SK-N-SH (cell line): Measurements from ENCODE around the gene ASCC3. TPM values are rescaled to one million over a fixed set of nuclear protein-coding genes. Genes with fewer than 3 reads are reported as not detected.

Experiments used
- CTCF ChIA-PET: fragments of 300-600, 350-600 bp; formaldehyde crosslinking; extraction: SDS; loops from one replicate; lab custom pipeline; 2021; lab: Yijun Ruan, JAX
- POLR2A ChIA-PET: fragments of 350-600 bp; sonication (Branson Sonifier 250); formaldehyde crosslinking; extraction: SDS; loops from one replicate; lab custom pipeline; 2020; ENCODE audit warnings: antibody characterized with exemption, inconsistent platforms; lab: Yijun Ruan, JAX
- DNase-seq: peaks from one replicate; pipeline ENCODE4 v3.0.0; 2012
- H2AFZ ChIP-seq: fragments of 200-600 bp; sonication (generic); 2 replicates; pipeline ENCODE4 v1.8.1; 2016; ENCODE audit warnings: antibody characterized with exemption, mild to moderate bottlenecking, low read depth
- H3F3A ChIP-seq: fragments of 200-600 bp; sonication (generic); replicated peaks from 2 replicates; pipeline ENCODE3; 2016; ENCODE audit warnings: antibody characterized with exemption, mild to moderate bottlenecking; ENCODE audit not compliant: insufficient read depth
- H3K27ac ChIP-seq, 2 experiments: fragments of 200-500 bp in 1 of 2; fragments of 200-600 bp in 1 of 2; sonication (Bioruptor generic) in 1 of 2; sonication (generic), shearing (Covaris generic) in 1 of 2; 2 replicates each; pipeline versions ENCODE4 v1.5.1 to v1.6.1; 2014 to 2016; ENCODE audit warnings: low read depth in 2 of 2, inconsistent platforms in 1 of 2, low read length in 1 of 2, mild to moderate bottlenecking in 1 of 2, mixed read lengths in 1 of 2
- H3K27me3 ChIP-seq: fragments of 200-600 bp; sonication (generic), shearing (Covaris generic); 2 replicates; pipeline ENCODE4 v1.6.1; 2016; ENCODE audit warnings: mixed run types; ENCODE audit not compliant: insufficient read depth
- H3K36me3 ChIP-seq, 2 experiments: fragments of 200-500 bp in 1 of 2; fragments of 200-600 bp in 1 of 2; sonication (Bioruptor generic) in 1 of 2; sonication (generic) in 1 of 2; replicated peaks in 1 of 2; 2 replicates each; pipeline versions ENCODE3 to v1.5.1; 2014 to 2016; ENCODE audit warnings: low read length in 1 of 2, mild to moderate bottlenecking in 1 of 2; ENCODE audit not compliant: insufficient read depth in 2 of 2, control insufficient read depth in 1 of 2
- H3K4me1 ChIP-seq, 2 experiments: fragments of 200-500 bp in 1 of 2; fragments of 200-600 bp in 1 of 2; sonication (Bioruptor generic) in 1 of 2; sonication (generic), shearing (Covaris generic) in 1 of 2; 2 replicates each; pipeline versions ENCODE4 v1.5.1 to v1.6.1; 2014 to 2016; ENCODE audit warnings: low read depth in 1 of 2, low read length in 1 of 2, mixed run types in 1 of 2; ENCODE audit not compliant: insufficient read depth in 2 of 2, control insufficient read depth in 1 of 2
- H3K4me2 ChIP-seq: fragments of 200-600 bp; sonication (generic), shearing (Covaris generic); 2 replicates; pipeline ENCODE4 v1.6.1; 2017; ENCODE audit warnings: mixed run types
- H3K4me3 ChIP-seq, 2 experiments: fragments of 200-500 bp in 1 of 2; fragments of 200-600 bp in 1 of 2; sonication (Bioruptor generic) in 1 of 2; sonication (generic), shearing (Covaris generic) in 1 of 2; 2 replicates each; pipeline versions ENCODE4 v1.5.1 to v1.8.1; 2014 to 2016; ENCODE audit warnings: low read depth in 2 of 2, inconsistent platforms in 1 of 2, low read length in 1 of 2, mild to moderate bottlenecking in 1 of 2, mixed read lengths in 1 of 2, moderate library complexity in 1 of 2
- H3K79me2 ChIP-seq: fragments of 200-600 bp; sonication (generic); 2 replicates; pipeline ENCODE4 v1.8.1; 2017; ENCODE audit warnings: mild to moderate bottlenecking; ENCODE audit not compliant: insufficient read depth
- H3K9ac ChIP-seq: fragments of 200-600 bp; sonication (generic); 2 replicates; pipeline ENCODE4 v1.6.1; 2017; ENCODE audit warnings: mixed run types
- H3K9me2 ChIP-seq: fragments of 200-600 bp; sonication (generic); 2 replicates; pipeline ENCODE4 v1.6.1; 2017; ENCODE audit warnings: mixed run types
- H3K9me3 ChIP-seq: fragments of 200-600 bp; sonication (generic); 2 replicates; pipeline ENCODE4 v1.6.1; 2017; ENCODE audit warnings: mixed run types, mild to moderate bottlenecking, moderate library complexity
- H4K20me1 ChIP-seq: fragments of 200-600 bp; sonication (generic); 2 replicates; pipeline ENCODE4 v1.6.1; 2017; ENCODE audit warnings: mild to moderate bottlenecking, mixed run types; ENCODE audit not compliant: insufficient read depth
- ELF1 ChIP-seq: IDR thresholded peaks from 2 replicates; pipeline ENCODE4 v1.4.0; 2012
- FOSL2 ChIP-seq: IDR thresholded peaks from 2 replicates; pipeline ENCODE4 v1.4.0; 2012; ENCODE audit warnings: low read depth, mild to moderate bottlenecking, moderate library complexity, borderline replicate concordance
- MXI1 ChIP-seq: IDR thresholded peaks from 2 replicates; pipeline ENCODE4 v1.6.1; 2012; ENCODE audit warnings: mild to moderate bottlenecking, low read depth, low read length, improper control_type of control experiment
- NRF1 ChIP-seq: IDR thresholded peaks from 2 replicates; pipeline ENCODE4 v1.6.1; 2012; ENCODE audit warnings: low read depth, mild to moderate bottlenecking, low read length
- RXRA ChIP-seq: IDR thresholded peaks from 2 replicates; pipeline ENCODE4 v1.4.0; 2012; ENCODE audit warnings: low read depth, mild to moderate bottlenecking, borderline replicate concordance
- WGBS: methylation state at CpG from one replicate; pipeline ENCODE4 v1.1.6; 2017; ENCODE audit warnings: low lambda C conversion rate; 5-methylcytosine and 5-hydroxymethylcytosine counted together
- polyA plus RNA-seq, 3 experiments: library from polyadenylated mRNA; depleted of rRNA; stranded (reverse); fragments of >200 nt; gene quantifications; 2 replicates each; pipeline ENCODE4 v1.2.3, GENCODE V29; 2012
- TF ChIP-seq, protein P1 (sequence below): IDR thresholded peaks from 2 replicates; pipeline ENCODE4 v1.4.0; 2012; ENCODE audit warnings: low read depth, borderline replicate concordance
- TF ChIP-seq, protein P2 (sequence below): fragments of 200-600 bp; sonication (generic); IDR thresholded peaks from 2 replicates; pipeline ENCODE4 v1.6.1; 2017; ENCODE audit warnings: antibody characterized with exemption, mild to moderate bottlenecking, moderate library complexity
- TF ChIP-seq, protein P3 (sequence below): IDR thresholded peaks from 2 replicates; pipeline ENCODE4 v1.6.1; 2012; ENCODE audit warnings: mild to moderate bottlenecking, low read depth, low read length, moderate library complexity

Gene ASCC3
- polyA plus RNA-seq, 1 of the 3 experiments (the other 2 are of a cell fraction): 17.9 TPM

DNA sequence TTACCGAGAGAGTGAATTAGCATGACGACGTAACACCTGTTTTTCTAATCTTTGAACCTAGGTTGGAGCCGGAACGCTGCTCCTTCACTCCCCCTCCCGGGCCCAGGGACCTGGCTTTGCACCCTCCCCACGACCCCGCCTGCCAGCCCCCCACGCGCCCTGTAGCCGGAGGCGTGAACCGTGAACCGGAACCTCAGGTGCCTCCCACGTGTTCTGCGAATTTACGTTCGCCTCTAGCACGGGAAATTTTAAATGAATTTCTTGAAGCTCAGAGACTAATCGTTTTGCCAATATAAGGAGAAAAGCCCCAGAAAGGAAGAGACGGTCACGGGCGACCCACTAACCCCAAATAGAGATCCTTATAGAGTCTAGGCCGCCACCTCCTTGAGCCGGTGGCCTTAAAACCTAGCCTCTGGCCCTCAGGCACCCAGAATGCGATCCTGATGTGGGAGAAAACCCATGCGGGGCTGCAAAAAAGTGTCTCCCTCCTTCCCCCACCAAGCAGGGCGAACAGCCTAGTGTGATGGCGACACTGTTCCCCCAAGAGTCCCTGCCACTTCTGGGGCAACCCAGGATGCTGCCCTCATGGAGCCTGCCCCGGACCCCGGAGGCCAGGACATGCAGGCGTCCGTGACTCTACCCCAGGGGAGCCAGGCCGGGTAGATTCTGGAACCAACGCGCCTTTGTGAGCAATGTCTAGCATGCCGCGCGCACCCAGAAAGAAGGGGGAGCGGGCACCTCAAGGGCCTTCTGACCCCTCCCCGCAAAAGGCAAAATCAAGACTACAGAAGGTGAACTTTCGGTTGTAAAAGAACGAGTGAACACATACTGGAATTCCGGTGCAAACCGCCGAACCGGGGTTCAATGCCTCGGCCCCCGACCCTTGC lies 413.8 kb downstream of the ASCC3 start:
- Histone ChIP-seq H3K9me3 (no peaks in the 10 kb centered on the region), H3K9me2 (no peaks in the 10 kb centered on the region), H3K4me2 (no peak overlapping the region), H4K20me1 (no peaks in the 10 kb centered on the region), H3K27me3 (peaks cover 90% of the 10 kb centered on the region), H2AFZ (no peak overlapping the region), H3F3A (peaks cover 4% of the 10 kb centered on the region), H3K27ac (no peak overlapping the region), H3K9ac (no peak overlapping the region), H3K4me1 (peaks cover 0 to 6% of the 10 kb centered on the region in 2 experiments; a peak in 1 of 4 replicates), H3K36me3 (no peaks in the 10 kb centered on the region), H3K79me2 (no peaks in the 10 kb centered on the region), H3K4me3 (no peak overlapping the region)
- TF ChIP-seq MXI1: no peak
- TF ChIP-seq, protein P1, sequence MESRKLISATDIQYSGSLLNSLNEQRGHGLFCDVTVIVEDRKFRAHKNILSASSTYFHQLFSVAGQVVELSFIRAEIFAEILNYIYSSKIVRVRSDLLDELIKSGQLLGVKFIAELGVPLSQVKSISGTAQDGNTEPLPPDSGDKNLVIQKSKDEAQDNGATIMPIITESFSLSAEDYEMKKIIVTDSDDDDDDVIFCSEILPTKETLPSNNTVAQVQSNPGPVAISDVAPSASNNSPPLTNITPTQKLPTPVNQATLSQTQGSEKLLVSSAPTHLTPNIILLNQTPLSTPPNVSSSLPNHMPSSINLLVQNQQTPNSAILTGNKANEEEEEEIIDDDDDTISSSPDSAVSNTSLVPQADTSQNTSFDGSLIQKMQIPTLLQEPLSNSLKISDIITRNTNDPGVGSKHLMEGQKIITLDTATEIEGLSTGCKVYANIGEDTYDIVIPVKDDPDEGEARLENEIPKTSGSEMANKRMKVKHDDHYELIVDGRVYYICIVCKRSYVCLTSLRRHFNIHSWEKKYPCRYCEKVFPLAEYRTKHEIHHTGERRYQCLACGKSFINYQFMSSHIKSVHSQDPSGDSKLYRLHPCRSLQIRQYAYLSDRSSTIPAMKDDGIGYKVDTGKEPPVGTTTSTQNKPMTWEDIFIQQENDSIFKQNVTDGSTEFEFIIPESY: no peak
- CTCF ChIA-PET: interaction anchor here (1.3 kb wide), 2 partner anchors 11 to 13 kb away, joined by 4 read pairs; no protein-coding TSS in a partner anchor
- no peak for DNase-seq
- WGBS: 19% methylated on average over 30 of the region's 49 CpGs
- POLR2A ChIA-PET: no interaction called here

DNA sequence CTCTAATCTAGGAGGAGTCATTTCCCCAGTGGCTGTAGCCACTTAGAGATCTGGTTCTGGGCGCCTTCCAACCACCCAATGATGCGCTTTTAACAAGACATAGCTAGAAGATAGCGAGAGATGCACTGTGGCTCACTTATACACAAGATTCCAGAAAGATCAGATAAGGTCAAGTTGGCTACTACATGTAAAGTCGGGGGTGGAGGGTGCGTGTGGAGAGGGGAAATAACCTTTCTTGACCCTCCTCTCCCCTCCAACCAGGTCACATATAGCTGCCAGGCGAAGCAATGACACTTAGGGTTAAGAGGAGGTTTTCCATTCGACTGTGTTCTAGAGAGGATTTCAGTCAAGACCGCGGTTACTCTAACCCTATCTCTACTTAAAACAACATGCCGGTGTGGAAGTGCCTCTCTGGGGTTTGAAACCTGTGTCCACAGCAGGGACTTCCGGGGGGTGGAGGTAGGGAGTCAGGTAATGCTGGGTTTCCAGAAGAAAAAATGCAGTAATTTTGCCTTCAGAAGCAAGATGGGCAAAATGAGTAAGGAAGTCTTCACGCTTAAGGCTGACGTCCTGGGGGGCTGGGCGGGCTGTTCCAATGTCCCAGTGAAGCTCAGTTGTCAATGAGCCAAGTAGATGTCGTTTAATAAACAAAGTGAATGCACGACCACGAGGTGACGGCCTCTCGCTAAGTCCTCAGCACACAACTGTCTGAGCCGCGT lies 414.6 kb downstream of the ASCC3 start:
- Histone ChIP-seq H3K36me3 (no peaks in the 10 kb centered on the region), H3K27ac (no peak overlapping the region), H3K79me2 (no peaks in the 10 kb centered on the region), H3K4me3 (no peak overlapping the region), H3K9me2 (no peaks in the 10 kb centered on the region), H3K4me1 (peaks cover 0 to 6% of the 10 kb centered on the region in 2 experiments; a peak in 1 of 4 replicates), H3K9ac (no peak overlapping the region), H4K20me1 (0 out of 2 replicates have a peak, but pooled peaks cover 3% of the 10 kb centered on the region), H3K27me3 (peaks cover 96% of the 10 kb centered on the region), H3F3A (peaks cover 5% of the 10 kb centered on the region), H2AFZ (no peak overlapping the region), H3K4me2 (no peak overlapping the region), H3K9me3 (no peaks in the 10 kb centered on the region)
- DNase-seq: no peak
- CTCF ChIA-PET: interaction anchor here (0.6 to 1.3 kb wide), 4 partner anchors 12 to 451 kb away, joined by 3 to 4 read pairs (median 4); no protein-coding TSS in a partner anchor
- WGBS: 11% methylated on average over 21 of the region's 21 CpGs
- POLR2A ChIA-PET: no interaction called here
- TF ChIP-seq ELF1 (no peak), MXI1 (no peak), NRF1 (no peak), FOSL2 (no peak), RXRA (no peak)
- TF ChIP-seq, protein P2, sequence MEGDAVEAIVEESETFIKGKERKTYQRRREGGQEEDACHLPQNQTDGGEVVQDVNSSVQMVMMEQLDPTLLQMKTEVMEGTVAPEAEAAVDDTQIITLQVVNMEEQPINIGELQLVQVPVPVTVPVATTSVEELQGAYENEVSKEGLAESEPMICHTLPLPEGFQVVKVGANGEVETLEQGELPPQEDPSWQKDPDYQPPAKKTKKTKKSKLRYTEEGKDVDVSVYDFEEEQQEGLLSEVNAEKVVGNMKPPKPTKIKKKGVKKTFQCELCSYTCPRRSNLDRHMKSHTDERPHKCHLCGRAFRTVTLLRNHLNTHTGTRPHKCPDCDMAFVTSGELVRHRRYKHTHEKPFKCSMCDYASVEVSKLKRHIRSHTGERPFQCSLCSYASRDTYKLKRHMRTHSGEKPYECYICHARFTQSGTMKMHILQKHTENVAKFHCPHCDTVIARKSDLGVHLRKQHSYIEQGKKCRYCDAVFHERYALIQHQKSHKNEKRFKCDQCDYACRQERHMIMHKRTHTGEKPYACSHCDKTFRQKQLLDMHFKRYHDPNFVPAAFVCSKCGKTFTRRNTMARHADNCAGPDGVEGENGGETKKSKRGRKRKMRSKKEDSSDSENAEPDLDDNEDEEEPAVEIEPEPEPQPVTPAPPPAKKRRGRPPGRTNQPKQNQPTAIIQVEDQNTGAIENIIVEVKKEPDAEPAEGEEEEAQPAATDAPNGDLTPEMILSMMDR: no peak
- TF ChIP-seq, protein P3, sequence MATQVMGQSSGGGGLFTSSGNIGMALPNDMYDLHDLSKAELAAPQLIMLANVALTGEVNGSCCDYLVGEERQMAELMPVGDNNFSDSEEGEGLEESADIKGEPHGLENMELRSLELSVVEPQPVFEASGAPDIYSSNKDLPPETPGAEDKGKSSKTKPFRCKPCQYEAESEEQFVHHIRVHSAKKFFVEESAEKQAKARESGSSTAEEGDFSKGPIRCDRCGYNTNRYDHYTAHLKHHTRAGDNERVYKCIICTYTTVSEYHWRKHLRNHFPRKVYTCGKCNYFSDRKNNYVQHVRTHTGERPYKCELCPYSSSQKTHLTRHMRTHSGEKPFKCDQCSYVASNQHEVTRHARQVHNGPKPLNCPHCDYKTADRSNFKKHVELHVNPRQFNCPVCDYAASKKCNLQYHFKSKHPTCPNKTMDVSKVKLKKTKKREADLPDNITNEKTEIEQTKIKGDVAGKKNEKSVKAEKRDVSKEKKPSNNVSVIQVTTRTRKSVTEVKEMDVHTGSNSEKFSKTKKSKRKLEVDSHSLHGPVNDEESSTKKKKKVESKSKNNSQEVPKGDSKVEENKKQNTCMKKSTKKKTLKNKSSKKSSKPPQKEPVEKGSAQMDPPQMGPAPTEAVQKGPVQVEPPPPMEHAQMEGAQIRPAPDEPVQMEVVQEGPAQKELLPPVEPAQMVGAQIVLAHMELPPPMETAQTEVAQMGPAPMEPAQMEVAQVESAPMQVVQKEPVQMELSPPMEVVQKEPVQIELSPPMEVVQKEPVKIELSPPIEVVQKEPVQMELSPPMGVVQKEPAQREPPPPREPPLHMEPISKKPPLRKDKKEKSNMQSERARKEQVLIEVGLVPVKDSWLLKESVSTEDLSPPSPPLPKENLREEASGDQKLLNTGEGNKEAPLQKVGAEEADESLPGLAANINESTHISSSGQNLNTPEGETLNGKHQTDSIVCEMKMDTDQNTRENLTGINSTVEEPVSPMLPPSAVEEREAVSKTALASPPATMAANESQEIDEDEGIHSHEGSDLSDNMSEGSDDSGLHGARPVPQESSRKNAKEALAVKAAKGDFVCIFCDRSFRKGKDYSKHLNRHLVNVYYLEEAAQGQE: no peak
